Esophagus mucosa (tissue), 1 donor: ENCODE measurements around the gene ZBTB7C. TPM values are rescaled to one million over a fixed set of nuclear protein-coding genes. Genes with fewer than 3 reads are reported as not detected.

Source experiments
- ATAC-seq: fragments of 200-7000 bp; cut with Tn5 transposase; one replicate; pipeline ENCODE4 v1.9.1; 2020
- total RNA-seq: library from RNA; stranded (reverse); gene quantifications from one replicate; pipeline ENCODE4 v1.2.4, GENCODE V29; 2023
- donor health status: DM: yes; HTN: yes; CAD: no.

ZBTB7C gene
- total RNA-seq, 1 donor from 2014 or later = 28.8 TPM

DNA sequence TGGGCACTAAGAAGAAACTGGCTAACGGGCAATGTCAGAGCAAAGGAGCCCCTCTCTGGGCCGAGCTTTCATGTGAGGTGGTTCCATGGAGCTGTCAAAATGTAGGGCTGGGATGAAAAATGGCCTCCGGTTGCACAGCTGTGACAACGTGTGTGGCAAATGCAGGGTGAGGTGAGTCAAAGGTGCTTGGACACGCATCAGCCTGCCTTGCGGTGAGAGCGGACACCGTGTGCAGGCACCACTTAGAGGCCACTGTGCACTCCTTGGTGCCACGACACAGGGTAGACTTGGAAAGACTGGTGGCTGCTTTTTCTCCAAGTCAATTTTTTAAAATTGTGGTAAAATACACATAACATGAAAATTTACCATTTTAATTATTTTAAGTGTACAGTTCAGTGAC lies 195.4 kb downstream of the ZBTB7C start:
- ATAC-seq = peak; percentile 78

DNA sequence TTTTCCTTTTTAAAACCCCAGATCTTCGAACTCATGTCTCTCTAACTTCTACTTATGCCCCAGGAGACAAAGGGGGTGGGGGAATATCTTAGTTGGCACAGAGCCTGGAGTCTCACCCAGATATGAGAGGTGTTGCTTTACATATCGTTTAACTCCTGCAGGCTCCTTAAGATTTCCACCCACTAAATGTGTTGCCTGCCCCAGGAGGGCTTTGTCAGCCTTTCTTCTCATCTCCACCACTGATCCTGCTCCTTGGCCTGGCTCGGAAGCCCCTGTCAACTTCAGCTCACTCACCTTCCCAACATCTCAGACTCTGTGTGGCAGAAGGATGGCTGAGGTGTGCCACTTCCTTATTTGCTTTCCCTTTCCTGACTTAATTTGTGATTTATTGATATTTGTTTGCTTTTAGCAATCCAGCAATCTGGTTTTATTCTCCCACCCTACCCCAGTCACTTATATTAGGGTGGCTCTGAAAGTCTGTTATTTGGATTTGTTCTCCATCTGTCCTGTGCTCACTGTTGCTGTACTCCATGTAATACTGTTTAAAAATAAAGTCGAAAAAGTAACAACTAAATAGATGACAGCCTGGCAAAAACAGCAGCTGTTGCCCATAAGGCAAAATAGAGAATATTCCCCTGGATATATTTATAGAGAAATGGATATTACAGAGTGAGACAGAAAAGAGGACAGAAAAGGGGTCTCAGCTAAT lies 200.6 kb downstream of the ZBTB7C start:
- no peak for ATAC-seq

DNA sequence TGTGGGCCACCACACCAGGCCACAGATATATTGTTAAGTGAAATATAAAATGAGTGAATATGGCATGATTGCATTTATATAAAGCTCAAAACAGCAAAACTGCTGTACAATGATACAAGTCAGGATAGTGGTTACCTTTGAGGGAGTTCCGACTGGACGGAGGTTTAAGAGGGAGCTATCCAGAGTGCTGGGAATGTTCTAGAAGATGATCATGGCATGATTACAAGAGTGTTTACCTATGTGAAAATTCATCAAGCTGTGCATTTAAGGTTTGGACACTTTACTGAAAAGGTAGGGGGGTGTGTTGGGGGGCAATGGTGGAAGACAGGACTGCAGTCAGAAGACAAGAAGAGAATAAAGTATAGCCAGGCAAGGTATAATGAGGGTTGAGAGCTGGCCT lies 201.4 kb downstream of the ZBTB7C start:
- ATAC-seq = no peak

DNA sequence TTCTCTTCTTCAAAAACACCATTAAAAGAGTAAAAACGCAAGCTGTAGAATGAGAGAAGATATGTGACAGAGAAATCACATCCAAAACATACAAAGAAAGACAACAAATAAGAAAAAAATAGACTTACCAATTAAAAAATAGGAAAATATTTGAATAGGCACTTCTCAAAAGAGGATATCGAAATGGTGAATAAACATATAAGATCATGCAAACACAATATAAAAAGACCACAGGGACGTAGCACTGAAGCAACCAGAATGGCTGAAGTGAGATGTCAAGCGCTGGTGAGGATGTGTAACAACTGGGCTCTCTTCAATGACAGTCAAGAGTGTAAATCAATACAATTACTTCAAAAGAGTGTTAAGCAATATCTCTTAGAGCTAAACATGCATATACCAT lies 202.3 kb downstream of the ZBTB7C start:
- ATAC-seq = no peak

DNA sequence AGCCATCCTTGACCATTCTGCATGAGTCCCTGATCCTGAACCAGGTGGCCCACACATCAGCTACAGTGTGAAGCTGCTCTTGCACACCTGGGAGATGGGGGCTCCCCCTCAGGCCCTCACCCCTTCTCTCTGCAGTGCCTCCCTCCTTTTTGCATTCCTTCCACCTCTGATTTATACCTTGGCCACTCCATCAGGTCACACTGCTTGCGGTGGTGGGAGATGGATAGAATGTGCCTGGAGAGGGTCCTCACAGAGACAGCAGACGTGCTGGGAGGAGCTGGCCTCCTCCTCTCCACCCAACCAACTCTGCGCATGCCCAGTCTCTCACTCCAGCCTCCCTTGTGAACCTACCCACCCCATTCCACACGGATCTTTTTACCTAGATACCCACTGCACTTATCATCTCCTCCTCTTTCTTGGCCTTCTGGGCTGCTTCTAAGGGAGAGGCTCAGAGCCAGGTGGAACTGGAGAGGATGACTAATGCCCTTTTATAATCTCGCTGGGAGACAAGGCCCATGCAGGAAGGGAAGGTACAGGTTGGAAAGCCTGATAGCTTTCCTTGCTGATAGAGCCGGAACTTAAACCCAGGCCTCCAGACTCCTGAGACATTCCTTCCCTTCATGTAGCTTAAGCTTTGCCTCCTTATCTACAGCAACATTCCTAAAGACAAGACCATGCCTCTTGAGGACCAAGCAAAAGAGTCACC lies 205.1 kb downstream of the ZBTB7C start:
- ATAC-seq = peak; percentile 84

DNA sequence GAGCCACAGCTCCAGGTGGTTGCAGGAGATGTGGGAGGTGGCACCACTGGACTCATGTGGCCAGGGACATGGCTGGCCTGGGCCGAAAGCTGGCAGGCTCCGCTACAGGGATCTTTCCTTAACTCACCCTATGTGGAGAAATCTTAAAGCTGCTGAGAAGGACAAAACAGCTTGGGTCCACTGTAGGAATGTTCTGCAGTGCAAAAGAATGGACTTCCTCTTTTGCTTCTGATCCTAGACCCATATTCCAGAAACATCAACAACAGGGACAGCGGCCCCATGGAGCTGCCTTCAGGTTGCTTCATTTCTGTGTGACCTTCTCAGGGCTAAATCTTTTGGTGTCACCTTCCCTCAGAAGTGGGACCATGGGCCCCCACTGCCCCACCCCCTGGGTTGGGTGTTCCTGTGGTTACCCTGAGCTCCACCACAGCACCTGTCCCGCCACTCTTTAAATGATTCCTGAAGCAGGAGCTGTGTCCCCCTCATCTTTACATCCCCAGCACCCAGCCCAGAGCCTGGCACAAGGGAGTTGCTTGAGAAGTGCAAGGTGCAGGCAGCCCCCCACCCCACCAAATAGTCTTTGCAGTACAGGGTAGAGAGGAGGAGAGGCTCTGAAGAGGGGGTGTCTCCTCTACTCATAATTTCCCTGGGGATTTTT lies 205.8 kb downstream of the ZBTB7C start:
- no peak for ATAC-seq

DNA sequence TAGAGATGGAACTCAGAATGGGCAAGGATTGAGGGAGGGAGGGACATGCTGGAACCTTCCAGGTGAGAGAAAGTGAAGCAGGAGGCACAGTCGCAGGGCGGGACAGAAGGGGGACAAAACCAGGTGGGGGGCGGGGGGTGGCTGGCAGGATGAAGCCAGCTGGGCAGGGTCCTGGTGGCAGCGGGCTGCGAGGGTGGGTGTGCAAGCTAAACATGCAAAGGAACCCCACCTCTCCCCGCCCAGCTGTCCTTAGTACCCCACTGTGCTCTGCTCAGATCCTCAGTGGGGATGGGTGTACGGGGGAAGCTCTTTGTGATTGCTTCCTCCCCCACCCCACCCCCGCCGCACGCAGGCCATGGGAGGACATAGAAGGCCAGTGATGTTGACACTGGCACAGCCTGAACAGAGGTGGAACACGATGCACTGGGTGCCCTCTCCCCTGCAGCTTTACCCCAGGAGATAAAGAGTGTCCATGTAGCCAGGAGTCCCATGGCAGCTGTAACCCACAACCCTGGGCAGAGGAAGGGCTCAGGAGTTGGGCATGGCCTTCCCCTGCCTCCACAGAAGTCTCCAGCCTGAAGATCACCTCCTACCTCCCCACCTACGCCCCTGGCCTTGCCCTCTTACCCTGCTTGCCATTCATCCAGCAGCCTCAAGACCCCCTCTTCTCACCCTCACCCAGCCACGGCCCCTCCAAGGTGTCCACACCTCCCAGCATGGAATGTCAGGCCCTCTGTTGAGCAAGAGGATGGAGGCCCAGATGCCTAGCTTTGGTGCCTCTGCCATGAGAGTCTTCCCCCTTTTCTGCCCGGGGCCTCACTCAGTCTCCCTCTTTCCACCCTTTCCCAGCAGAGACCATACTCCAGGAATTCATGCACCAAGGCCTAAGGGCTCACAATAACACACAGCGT lies 206.6 kb downstream of the ZBTB7C start:
- ATAC-seq = no peak

DNA sequence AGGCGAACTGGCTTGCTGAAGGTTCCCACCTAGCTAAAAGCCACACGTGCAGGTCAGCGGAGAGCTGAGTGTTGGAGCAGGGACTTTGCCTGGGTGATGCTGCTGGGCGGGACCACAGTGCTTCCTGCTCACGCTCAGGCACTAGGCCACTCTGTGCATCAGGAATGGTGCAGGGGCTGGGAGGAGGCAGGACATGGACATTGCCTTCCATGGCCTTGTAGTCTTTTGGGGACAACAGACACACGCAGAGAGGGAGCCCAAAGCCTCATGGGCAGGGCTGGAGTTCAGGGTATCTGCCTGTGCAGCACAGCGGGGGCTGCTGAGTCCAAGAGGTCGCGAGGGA lies 207.2 kb downstream of the ZBTB7C start:
- ATAC-seq = no peak

DNA sequence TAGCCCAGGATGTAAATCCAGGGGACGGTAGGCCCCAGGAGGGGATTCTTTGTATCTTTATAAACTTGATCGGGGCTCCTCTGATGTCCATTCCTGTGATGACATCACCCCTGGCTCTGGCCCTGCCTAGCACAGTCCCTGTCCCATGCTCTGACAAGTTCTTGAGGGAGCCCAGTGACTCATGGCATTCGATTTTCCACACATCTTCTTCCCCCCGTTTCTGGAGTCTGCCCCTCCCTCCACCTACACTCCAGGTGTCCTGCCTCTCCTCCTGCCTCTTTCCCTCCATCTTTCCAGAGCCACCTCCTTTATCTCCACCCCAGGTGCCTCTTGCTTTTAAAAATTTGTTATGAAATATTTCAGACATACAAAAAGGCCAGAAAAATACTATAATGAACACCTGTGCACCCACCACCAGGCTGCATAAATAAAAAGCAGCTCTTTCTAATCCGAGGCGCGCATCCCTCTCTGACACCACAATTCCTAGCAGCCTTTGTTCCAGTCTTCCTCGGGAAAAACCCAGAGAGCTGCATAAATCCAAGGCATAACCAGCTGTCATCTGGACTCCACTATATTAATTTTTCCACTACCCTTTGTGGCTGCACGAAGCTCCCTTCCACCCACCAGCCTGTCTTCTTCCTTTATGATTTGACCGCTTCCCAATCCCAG lies 207.7 kb downstream of the ZBTB7C start:
- ATAC-seq = no peak

DNA sequence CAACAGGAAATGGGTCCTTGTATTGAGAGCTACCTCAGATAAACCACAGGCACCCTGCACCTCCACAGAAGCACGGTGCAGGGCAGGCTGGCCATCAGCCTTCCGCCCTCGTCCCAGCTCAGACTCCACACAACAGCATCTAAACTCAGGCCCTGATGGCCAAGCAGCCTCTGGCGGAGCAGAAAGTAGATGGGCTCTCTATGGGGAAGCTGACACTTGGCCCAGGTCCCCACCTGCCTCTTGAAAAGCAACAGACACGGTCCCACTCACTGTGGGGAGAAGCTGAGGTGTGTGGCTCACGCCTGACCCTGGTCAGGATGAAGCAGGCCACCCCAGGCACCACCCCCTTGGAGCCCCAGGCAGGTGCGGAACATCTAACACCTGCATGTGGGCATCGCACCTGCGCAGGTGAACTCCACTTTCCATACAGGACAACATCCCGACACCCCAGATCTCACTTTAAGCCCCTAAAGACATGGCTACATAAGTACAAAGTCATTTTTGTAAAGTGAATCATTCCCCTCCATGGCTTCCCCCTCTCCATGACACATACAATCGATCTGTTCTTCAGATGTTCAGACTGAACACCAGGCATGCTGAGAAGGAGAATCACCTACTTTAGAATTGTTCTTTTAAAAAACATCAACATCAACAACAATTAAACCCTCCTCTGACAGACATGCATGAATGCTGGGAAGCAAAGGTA lies 208.4 kb downstream of the ZBTB7C start:
- ATAC-seq = no peak

DNA sequence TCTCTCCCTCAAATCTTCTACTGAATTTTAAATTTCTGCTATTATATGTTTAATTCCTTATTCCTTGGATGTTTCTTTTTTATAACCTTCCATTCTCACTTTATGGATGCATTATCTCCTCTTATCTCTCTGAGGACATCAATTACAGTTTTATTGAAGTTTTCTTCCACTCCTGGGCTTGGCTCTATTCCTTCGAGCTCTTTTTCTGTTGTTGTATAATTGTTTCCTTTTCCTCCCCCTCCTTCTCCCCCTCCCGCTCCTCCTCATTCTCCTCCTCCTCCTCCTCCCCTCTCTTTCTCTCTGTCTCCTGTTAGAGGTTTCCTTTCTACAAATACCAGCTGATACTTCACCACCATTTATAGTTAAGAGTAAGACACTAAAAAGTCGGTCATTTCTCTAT lies 209.8 kb downstream of the ZBTB7C start:
- ATAC-seq = no peak

DNA sequence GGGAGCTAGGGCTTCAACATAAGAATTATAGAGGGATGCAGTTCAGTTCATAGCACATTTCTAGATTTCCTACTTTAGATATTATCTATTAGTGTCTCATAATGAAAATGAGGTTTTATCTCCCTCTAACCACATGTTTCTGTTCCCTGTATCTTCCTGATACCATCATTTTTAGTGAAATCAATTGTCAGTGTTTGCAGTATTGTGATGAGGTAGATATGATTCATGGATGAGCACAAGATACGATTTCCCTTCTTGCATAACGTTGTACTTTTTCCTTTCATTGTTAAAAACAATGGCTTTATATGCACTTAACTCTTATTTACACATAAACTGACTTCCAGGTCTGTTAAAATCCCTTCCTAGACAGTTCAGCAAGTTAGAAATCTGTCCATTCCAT lies 211.4 kb downstream of the ZBTB7C start:
- no peak for ATAC-seq

DNA sequence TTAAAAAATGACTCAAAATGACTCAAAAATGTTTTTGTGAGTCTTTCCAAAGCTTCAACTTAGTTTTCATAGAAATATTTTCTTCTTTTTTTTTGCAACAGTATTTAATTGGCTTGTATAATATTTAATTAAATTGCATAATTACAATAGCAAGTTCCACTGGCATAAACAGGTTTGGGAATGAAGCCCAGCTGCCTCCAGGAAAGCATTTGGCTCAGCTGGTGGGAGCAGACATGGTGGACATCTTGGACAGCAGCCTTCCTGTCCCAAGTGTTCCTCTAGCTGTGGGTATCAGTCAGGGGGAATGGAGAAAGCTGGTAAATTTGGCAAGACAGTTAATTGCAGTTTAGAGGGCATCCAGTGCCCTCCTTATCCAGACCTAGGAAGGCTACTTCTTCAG lies 213.4 kb downstream of the ZBTB7C start:
- ATAC-seq = no peak

DNA sequence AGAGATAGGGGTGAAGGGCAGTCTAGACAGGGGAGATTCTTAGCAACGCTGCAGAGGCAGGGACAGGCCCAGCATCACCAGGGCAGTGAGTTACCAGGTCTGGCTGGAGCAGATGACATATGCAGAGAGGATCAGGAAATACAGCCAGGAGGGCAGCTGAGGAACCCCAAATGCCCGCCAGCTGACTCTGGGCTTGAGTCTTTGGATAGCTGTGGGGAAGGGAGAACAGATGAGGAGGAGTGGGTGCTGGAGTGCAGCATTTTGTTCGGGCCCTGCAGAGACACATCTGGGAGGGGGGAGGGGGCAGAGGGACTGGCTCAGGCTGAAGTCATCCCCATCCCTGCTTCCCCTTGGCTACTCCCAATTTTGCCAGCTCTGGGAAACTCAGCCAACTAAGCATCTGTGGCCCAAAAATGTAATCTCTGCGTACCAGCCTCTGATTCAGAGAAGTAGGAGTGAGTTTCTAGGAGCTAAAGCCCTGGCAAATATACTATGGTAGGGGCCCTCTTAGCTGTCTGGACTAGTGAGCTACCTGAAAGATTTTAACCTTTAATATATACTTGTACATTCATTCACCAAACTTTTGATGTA lies 214.5 kb downstream of the ZBTB7C start:
- ATAC-seq = no peak

DNA sequence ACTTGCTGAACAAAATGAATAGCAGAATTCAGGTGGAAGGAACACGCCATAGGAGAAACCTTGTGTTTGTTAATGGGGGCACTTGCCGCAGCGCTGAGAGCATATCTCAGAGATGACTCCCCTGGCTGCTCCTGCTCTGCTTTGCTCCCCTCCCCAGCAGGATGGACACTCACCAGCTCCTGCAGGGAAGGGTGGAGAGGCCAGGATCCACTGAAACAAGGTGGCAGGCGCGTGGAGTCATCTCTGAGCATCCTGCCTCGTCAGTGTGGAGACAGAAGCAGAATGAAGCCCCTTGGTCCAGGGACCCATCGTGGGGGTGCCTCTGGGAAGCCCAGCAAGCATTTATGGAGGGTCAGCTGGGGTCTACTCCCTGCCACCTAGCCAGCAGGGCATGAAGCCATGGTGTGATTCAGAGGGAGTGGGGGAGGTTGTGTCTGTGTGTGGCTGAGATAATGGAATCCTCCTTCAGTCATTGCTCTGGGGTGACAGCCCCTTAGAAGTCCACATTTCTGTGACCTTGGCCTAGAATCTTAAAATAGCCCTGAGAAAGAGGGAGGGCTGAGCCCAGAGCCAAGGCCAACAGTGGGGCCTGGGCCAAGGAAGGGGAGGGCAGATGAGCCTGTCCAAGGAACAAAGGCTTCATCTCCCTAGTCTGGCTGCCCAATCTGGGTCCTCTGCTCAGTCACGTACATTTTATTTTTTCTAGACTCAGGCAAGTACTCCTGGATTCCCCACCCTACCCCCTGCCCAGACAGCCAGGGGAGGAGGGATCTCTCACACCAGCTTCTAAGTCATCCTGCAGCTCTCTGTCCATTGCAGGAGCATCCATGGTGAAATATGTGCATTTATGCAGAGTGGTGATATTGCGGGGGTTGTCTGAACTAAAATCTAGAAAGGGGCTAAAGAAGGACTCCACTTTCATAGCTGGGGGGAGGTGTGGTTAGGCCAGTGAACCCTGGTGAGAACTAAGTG lies 215.4 kb downstream of the ZBTB7C start:
- no peak for ATAC-seq

DNA sequence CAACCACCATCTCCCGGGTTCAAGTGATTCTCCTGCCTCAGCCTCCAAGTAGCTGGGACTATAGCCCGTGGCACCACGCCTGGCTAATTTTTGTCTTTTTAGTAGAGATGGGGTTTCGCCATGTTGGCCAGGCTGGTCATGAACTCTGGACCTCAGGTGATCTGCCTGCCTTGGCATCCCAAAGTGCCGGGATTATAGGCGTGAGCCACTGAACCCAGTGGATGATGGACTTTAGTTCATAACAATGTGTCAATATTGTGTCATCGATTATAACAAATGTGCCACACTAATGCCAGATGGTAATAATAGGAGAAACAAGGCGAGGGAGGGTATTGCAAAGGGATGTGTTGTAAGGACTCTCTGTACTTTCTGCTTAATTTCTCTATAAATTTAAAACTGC lies 216.6 kb downstream of the ZBTB7C start:
- ATAC-seq = no peak

DNA sequence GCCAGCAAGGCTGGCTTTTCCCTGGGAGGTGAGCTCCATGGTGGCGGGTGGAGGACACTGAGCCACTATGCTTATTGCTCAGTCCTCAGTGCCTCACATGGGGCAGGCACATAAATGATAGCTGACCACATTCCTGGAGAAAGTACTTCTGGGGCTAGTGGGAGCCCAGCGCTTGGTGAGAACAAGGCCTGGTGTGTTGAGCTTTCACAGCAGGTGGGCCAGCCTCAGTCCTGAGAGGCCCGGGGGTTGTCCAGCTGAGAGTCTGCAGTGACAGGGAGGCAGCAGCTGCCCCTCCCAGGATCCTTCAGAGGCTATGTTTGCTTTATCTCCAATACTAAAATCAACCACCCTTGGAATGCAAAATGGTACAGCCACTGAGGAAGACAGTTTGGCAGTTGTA lies 217.7 kb downstream of the ZBTB7C start:
- no peak for ATAC-seq

DNA sequence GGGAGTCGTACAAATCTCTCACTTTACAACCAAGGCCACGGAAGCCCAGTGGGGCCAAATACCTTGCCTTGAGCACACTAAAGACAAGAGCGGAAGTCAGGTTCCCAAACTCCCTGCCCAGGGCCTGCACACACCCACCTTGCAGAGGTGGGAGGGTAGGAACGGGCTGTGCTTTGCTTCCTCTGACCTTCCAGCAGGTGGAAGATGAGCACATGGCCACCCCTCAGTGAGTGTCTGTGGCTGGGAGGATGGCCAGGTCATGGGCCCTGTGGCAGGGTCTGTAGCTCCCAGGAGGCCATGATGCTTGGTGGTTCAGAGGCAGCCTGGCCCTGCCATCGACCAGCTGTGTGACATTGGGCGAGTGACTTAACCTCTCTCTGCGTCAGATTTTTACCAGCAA lies 218.2 kb downstream of the ZBTB7C start:
- ATAC-seq = no peak

DNA sequence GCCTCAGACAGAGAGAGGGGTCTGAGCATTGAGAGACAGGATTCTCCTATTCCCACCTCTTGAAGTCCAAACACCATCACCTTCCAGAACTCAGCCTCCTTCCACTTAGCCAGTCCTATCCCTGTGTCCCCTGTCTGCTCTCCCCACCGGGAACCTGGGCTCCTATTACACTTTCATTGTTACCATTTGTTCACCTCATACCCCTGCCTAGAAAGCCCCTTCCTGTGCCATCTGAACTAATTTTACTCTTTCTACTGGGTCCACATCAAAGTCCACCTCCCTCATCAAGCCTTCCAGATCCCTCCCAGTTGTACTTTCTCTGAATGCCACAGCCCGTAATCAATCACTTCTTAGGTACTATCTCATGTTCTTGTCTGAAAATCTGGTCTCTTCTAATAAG lies 220.6 kb downstream of the ZBTB7C start:
- ATAC-seq = no peak

DNA sequence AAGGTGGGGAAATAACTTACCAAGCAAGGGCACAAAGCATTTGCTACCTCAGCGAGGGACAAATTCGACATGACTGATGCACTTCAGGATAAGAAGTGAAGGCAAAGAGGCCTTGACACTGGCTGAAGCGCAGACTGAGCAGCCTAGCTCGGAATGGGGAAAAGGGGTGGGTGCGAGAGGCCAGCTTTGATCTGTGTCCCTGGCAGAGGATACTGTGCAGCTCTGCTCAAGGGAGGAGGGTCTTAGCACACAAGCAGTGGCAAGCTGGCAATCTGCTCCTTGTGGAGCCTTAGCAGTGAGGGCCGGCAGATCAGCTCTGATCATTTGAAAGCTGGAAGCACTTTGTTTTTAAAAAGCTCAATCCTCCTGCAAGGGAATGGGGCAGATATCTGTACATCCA lies 222.3 kb downstream of the ZBTB7C start:
- no peak for ATAC-seq
